ENCODE data around the gene SCTR. TPM values are rescaled to one million over a fixed set of nuclear protein-coding genes. Genes with fewer than 3 reads are reported as not detected.

The SCTR gene
- total and polyA plus RNA-seq, 2 of the 13 experiments (the other 11 are each of a cell fraction or from before 2014, with no cell fraction given) = not detected

GRCh38 chr2:119433636-119434327 lies 90.5 kb downstream of the SCTR start (continued):
- TF ChIP-seq FOXO4 (CRISPR knock-in tag; conservative IDR thresholded peaks at IDR 0.05) (no peak), ZNF446 (CRISPR knock-in tag; IDR thresholded peaks at IDR 0.05) (no peak), KDM6A (CRISPR knock-in tag; IDR thresholded peaks at IDR 0.05; ENCODE audit: low read depth) (no peak), ZNF530 (CRISPR knock-in tag; IDR thresholded peaks at IDR 0.05; ENCODE audit: low read depth) (no peak), KLF9 (CRISPR knock-in tag; IDR thresholded peaks at IDR 0.05; ENCODE audit: low read depth) (no peak), GABPB1 (CRISPR knock-in tag; IDR thresholded peaks at IDR 0.05) (no peak), THRA (CRISPR knock-in tag; IDR thresholded peaks at IDR 0.05; ENCODE audit: borderline replicate concordance) (peak; percentile 37; the same call in 1 of the 2 replicates), ZMAT3 (CRISPR knock-in tag; conservative IDR thresholded peaks at IDR 0.05) (peak; percentile 47; the same call in 1 of the 2 replicates), ETV5 (CRISPR knock-in tag; IDR thresholded peaks at IDR 0.05; ENCODE audit: borderline replicate concordance) (peak; percentile 62; the same call in 1 of the 2 replicates), ELF1 (CRISPR knock-in tag; IDR thresholded peaks at IDR 0.05) (no peak), CERS6 (CRISPR knock-in tag; IDR thresholded peaks at IDR 0.05) (no peak), ATF7-NPFF (CRISPR knock-in tag; IDR thresholded peaks at IDR 0.05; ENCODE audit: low read depth) (no peak), EEA1 (CRISPR knock-in tag; IDR thresholded peaks at IDR 0.05; ENCODE audit: borderline replicate concordance) (no peak), FOSL1 (CRISPR knock-in tag; IDR thresholded peaks at IDR 0.05; ENCODE audit: borderline replicate concordance) (no peak), EZH2 (conservative IDR thresholded peaks at IDR 0.05; ENCODE audit: low read depth, low read length) (no peak), ZNF660 (CRISPR knock-in tag; IDR thresholded peaks at IDR 0.05; ENCODE audit: borderline replicate concordance, low read depth) (no peak), ZNF652 (CRISPR knock-in tag; IDR thresholded peaks at IDR 0.05; ENCODE audit: borderline replicate concordance, low read depth) (peak; percentile 63; the same call in 1 of the 2 replicates), JARID2 (CRISPR knock-in tag; IDR thresholded peaks at IDR 0.05; ENCODE audit: insufficient replicate concordance) (no peak), ZNF552 (CRISPR knock-in tag; IDR thresholded peaks at IDR 0.05; ENCODE audit: borderline replicate concordance) (no peak), MAFK (conservative IDR thresholded peaks at IDR 0.05 in 1 of 2, IDR thresholded peaks at IDR 0.05 in 1 of 2; ENCODE audit: low read length in 2 of 2) (0 out of 4 replicates have a peak, but pooled peaks of 1 of the 2 experiments have one; percentile 5), ZNF557 (CRISPR knock-in tag; IDR thresholded peaks at IDR 0.05) (no peak), RFX1 (IDR thresholded peaks at IDR 0.05) (no peak), CREB3 (CRISPR knock-in tag; IDR thresholded peaks at IDR 0.05) (no peak), KLF16 (CRISPR knock-in tag; IDR thresholded peaks at IDR 0.05) (no peak), TGIF2 (CRISPR knock-in tag; IDR thresholded peaks at IDR 0.05) (0 out of 2 replicates have a peak, but pooled peaks have one; percentile 38), ZNF205 (CRISPR knock-in tag; IDR thresholded peaks at IDR 0.05) (no peak), ZNF20 (CRISPR knock-in tag; IDR thresholded peaks at IDR 0.05) (no peak), ZSCAN9 (CRISPR knock-in tag; IDR thresholded peaks at IDR 0.05; ENCODE audit: borderline replicate concordance) (0 out of 2 replicates have a peak, but pooled peaks have one; percentile 30)
